Activated CD8-positive, alpha-beta memory T cell treated with anti-CD3 and anti-CD28 coated beads for 4 hours (primary cell): Measurements from ENCODE around the gene APPL2.

Experiments used
- DNase-seq, 2 donors: peaks; one replicate each; pipeline ENCODE4 v3.0.0-alpha.2; 2020; ENCODE audit warnings: low read depth in 2 of 2

The APPL2 gene, protein sequence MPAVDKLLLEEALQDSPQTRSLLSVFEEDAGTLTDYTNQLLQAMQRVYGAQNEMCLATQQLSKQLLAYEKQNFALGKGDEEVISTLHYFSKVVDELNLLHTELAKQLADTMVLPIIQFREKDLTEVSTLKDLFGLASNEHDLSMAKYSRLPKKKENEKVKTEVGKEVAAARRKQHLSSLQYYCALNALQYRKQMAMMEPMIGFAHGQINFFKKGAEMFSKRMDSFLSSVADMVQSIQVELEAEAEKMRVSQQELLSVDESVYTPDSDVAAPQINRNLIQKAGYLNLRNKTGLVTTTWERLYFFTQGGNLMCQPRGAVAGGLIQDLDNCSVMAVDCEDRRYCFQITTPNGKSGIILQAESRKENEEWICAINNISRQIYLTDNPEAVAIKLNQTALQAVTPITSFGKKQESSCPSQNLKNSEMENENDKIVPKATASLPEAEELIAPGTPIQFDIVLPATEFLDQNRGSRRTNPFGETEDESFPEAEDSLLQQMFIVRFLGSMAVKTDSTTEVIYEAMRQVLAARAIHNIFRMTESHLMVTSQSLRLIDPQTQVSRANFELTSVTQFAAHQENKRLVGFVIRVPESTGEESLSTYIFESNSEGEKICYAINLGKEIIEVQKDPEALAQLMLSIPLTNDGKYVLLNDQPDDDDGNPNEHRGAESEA

DNA sequence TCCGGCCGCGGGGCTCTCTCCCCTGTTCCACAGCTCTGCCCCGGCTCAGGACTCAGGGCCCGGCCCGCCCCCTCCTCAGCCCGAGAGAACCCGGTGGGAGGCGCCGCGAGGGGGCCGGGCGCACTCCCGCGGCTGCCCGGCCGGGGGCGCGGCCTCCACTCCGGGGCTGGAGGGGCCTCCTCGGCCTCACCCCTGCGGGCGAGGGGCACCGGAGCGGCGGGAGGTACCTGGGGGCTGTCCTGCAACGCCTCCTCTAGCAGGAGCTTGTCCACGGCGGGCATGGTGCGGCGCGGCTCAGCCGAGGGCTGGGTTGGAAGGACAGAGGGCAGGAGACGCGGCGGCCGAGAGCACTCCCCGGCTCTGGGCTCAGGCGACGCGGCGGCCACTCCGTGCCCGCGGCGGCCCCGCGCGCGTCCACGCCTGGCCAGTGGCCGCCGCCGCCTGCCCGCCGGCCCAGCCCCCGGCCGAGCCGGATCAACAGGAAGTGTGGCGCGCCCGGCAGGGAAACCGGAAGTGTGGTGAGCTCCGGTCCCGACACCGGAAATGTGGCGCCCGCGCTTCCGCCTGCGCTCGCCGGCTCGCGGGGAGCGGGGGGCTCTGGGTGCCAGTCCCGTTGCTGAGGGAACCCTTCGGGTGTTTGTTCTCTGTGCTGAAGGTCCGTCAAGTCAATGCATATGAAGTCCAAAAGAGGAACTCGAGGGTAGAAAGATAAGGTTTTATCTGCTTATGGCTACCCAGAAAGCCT lies at the start of gene APPL2:
APPL2 (minus strand) TSS at position 443 of the 745 bp plus-strand sequence; CDS start at position 281, 162 bp downstream.
- peak; percentile 62 to 74 for DNase-seq

DNA sequence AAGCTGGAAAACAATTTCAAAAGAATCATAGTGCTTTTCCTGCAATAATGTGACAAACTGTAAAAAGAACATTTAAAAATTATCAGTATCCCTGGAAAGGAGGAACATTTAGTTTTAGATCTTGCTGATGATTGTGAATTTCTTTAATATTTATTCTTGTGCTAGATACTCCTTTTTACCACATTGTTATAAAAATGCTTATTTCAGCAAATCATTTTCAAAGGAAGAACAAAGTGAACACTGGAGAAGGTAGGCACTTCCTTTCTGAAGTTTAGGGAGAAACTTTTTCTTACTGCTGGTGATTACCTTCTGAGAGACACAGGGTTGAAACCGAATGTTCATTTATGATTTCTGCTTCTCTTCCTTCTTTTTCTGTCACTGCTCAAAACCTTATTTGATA lies 49.4 kb upstream of the APPL2 start:
- no peak for DNase-seq

DNA sequence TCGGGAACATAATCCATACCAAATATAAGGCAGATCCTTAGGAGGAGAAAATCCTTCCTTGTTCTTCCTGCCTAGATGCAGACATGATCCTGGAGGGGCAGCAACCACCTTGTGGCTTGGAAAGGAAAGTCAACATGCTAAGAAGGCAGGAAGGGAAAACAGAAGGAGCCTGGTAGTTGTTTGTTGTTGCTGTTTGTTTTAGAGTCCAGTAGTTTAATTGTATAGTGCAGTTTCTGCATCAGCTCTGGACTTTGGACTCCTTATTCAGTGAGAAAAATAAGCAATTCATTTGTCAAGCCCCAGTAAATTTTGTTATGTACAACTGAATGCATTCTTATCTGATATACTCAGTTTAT lies 45.7 kb upstream of the APPL2 start:
- no peak for DNase-seq

DNA sequence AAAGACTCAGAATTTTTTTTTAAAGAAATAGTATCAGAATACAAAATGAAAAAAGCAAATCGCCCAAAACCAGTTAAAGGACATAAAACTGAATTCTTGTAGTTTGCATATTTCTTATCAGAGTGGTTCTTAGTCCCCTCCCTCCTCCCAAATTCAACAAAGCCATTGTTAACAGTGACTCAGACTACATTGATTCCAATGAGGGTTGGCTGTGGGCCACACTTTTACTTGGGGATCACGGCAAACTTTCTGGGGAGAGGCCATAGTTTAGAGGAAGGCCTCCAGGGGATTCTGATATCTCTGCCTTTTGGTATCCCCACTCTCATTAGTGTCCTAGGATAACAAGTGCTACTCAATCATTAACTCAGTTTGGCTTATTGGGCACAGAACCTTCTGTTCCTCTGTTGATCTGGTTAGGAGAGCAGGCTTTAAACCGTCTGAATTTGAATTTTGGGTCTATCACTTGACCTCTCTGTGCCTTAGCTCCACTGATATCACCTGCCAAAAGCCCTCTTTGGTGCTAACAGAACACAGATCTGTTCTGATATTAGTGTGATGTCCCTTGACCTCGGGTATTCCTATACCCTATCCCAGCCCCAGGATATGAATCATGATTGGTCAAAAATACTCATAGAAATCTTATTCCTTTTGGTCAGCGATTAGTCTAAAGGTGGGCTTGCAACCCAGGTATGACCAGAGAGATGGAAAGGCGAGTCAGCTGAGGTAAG lies 45.2 kb upstream of the APPL2 start:
- DNase-seq = no peak

DNA sequence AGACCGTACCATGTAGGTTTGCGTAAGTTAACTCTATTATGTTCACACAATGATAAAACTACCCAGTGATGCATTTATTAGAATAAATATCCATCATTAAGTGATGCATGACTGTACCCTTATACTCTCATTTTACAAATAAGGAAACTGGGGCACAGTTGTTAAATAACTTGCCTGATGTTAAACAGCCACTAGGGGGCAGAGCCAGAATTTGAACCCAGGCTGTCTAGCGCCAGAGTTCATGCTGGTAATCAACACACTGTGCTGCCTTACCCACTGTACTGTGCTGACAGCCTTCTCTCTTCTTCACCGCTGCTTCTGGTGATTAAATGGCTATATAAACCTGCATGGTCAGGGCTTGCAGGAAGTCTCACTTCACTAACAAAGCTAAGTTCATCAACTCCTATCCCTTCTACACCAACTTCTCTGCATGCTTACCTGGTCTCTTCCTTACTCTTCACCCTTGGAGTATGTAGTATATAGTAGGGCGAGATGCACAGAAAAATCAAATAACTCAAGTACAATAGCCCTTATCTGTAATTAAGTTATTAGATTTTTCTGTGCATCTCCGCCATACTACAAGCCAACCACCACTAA lies 43.6 kb upstream of the APPL2 start:
- DNase-seq = peak; percentile 4 to 7

DNA sequence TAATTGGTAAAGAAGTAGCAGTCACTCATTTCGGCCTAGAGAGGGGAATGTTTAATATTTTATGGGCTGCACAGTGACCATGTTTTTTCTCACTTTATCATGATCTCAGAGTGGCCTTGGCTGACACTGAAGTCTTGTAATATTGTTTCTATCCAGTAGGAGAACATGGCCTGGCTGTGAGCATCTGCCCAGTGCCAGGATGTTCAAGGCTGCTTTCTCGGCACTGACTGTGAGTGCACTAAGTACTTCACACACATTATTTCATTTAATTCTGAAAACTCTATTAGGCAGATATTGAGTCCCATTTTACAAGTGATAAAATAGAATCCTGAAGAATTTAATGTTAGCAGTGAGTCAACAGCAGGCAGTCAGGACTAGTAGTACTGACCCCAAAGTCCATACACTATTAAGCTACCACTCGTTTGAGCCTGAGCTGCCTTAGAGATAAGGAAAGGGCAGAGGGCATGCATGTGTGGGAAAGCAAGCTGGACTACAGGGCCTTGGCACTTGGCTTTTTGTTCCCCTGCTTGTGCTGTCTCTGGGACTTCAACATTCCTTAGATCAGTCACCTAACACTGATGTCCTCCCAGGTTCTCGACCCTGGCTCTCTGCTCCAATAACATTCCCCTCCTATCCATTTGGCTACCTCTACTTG lies 42.2 kb upstream of the APPL2 start:
- no peak for DNase-seq

DNA sequence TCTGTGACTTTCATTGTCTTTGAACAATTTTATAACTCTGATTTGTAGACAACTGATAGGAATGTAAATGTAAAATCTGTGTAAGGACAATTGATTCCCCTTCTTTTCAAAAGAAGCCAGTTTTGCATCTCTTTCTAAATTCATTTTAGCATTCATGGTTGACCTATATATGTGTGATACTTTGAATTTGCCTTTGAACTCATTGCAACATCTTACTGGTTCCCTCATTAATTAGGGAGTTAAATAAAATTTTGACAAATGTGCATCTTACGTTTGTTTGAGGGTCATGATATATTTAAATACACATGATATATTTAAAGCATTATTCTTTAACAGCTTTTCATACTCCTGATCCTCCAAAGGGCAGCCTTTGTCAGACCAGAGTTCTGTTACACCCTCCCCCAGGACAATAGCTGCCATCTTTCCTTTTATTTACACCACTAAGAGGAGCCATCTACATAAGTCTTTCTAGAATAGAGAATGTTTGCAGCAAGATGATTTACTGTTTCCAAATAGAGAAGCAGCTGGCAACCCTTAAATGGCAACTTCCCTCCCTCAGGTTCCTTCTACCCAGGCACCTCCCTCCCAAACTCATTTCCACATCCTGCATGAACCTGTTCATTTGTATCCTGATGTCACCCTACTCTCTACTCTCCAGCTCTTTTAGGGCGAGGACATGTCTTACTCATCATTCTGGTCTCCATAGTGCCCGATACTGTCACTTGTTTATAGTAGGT lies 40.2 kb upstream of the APPL2 start:
- DNase-seq = no peak

DNA sequence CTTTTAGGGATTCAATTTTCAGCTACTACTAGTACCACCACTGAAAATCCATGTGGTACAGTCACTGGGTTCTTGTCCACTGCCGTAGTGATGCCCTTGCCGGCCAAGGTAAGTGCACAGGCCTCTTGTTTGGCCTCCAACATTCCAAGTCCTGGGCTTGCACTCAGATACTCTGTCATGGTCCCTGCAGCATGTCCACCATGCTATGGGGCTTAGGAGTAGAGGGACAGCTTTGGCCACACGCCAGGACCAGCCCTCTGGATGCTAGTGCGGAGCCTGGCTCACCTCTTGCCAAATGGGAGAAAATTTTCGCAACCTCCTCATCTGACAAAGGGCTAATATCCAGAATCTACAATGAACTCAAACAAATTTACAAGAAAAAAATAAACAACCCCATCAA lies 38.6 kb upstream of the APPL2 start:
- DNase-seq = no peak

DNA sequence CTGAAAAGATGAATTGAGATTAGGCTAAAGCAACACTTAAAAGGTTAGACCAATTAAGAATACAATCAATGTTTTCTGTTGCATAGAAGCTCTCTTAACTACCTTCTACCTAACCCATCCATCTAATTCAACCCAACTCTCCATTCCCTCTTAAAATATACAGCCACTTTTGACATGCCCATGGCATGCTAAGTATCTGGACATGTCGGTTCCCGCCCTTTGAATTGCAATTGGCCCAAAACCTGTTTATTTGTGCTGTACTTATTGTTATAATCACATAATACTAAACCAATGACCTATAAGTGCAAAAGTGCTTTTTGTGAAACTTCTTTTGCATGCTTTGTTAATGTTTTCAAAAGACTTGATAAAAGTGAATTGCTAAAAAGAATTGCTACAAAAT lies 37.6 kb upstream of the APPL2 start:
- DNase-seq = no peak

DNA sequence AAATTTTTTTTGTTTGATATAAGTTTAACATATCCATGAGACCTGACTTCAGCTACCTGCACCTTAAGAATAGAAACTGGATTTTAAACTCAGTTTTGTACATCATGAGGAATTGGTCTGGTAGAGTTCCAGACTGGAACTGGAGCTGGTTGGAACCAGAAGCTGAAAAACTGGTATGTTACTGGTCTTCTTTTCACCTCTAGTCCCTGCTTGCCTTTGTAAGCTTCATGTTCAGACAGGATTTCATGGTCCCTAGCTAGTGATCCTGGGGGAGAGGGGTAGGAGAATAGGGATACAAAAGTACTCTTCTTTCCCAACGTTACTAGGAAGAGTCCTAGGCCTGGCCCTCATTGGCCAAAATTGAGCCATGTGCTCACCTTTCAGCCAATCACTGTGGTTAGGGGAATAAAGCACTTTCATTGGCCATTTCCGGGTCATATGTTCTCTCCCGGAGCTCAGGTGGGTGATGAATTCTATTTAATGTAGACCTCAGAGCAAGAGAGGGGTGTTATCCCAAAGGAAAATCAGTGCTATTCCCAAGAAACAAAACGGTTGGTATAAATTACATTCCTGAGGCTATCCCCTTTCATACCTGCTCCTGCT lies 36.9 kb upstream of the APPL2 start:
- no peak for DNase-seq

DNA sequence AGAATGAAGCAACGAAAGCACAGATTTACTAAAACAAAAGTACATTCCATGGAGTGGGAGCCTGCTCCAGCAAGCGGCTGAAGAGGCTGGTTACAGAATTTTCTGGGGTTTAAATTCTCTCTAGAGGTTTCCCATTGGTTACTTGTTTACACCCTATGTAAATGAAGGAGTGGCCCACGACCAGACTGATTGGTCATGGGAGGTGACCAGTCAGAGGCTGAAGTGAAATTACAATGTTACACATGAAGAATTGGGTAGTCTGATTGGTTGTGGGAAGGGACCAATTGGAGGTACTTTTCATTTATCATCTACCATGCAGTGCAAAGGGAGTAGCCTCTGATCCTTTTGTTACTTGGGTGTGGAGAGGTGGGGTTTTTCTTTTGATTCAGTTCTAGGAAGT lies 36.2 kb upstream of the APPL2 start:
- DNase-seq = no peak

DNA sequence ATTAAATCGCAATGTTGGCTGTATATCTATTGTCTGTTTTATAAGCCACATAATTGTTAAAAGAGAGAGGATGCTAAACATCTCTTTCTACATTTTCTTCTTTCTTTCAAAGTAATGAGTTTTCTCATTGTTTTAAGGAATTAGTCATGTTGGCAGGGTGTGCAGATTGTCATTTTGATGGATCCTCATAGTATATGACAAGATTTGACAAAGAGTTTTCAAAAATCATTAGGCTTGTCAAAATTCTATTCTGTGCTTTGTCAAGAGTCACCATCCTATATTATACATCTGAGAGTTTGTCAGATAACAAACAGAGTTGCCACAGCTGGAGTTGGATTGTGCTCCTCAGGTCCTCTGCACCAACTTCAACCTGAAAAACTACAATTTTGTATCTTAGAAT lies 35.4 kb upstream of the APPL2 start:
- no peak for DNase-seq

DNA sequence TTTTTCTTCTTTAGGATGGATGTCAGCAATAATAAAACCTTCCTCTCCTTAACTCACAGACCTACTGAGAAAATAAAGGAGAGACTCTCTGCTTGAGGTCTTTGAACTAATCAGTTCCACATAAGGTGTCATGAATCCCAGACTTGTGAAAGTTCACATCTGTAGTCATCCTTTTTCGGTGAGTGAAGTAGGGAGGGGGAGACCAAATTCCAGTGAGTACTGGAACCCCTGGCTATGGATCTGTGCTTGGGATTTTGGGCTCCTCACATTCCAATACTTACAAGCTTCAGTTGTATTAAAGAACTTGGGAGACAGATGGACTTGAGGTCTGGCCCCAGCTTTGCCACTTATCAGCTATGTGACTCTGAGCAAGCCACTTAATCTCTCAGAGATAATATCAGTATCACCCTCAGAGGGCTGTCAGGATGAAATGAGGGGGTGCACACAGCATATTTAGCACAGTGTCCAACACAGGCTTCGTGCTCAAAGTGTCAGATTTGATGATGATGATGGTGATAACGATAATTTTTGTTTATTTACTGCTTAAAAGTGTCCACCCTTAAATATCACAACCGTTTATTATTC lies 34.8 kb upstream of the APPL2 start:
- DNase-seq = no peak

DNA sequence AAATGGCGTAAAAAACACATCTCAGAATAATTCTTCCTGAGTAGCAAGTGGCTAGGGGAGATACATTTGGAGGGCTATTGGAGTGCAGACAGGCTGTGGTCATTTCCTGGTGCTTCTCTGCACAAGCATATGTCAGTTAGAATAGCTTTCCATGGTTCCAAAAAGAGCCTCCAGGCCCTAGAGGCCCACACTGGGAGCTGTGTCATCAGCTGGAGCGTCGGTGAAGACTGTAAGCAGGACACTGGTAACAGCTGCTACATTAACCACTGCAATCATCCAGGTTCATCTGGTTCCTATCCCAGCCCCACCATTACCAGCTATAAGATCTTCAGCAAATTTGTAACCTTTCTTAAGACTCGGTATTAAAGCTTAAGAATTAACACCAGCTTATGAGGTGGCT lies 31.7 kb upstream of the APPL2 start:
- no peak for DNase-seq

DNA sequence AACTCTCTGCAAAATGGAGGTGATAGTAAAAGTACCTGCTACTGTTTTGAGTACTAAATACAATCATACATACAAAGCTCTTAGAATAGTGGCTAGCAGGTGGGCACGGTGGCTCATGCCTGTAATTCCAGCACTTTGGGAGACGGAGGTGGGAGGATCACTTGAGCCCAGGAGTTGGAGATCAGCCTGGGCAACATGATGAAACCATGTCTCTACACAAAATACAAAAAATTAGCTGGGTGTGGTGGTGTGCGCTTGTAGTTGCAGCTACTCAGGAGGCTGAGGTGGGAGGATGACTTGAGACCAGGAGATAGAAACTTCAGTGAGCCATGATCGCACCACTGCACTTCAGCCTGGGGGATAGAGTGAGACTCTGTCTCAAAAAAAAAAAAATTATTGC lies 28.8 kb upstream of the APPL2 start:
- no peak for DNase-seq

DNA sequence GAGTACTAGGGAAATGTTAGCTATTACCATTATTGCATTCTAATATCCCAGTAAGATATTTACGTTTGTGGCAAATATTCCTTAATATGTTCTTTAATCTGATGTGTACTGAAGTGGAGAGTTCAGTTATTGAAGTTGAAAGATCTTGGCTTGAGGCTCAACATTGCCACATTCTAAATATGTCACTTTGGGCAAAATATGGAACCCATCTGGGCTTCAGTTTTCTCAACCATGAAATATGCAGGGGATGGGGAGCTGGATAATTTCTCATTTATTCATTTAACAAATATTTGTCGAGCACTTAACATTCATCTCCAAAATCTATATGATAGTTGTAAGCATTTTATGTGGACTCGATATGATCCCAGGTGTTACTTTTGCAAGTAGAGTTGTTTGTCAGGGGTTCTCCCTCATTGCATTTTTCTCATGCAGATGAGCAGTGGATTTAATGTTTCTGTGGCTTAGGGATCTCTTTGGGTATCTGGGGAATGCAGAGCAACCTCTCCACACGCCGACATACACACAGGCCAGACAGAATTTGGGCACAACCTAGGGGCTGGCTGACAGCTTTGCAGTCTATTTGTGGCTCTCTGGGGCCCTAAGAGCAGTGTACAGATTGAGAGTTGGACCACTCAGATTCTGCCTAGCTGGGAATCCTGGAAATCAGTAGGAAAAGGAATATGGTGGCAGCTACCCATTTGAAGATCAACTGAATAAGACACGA lies 26.6 kb upstream of the APPL2 start:
- no peak for DNase-seq

DNA sequence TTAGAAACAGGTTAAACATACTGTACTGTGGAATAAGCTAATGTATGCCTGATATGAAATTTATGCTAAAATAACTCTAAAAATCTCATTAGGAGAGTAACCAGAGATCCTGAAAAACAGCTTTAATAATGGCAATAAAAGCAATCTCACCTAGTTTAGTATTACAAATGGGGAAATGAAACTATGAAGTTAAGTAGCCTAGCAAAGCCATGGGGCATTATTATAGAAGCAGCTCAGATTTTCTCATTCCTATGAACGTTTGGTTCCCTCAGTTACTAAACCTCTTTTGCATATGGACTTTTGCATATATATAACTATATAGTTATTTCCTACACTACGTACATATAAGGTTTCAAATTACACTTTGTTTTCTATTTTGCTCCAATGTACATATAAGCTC lies 25.0 kb upstream of the APPL2 start:
- no peak for DNase-seq

DNA sequence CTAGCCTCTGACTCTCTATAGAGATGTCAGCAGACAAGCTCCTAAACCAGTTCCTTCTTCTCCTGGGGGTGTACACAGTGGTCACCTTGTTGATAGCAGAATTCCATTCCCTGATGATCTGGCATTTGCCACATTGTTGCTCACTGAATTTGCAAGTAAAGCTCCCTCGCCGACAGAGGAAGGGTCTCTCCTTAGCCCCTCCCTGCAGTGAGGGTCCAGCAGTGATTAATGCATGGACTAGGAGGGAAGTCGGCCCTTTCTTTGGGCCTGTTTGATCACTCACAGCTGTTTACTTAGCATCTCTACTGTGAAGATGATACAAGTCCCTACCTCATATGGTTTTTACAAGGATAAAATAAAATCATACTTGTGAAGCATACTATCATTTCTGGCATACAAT lies 23.3 kb upstream of the APPL2 start:
- no peak for DNase-seq

DNA sequence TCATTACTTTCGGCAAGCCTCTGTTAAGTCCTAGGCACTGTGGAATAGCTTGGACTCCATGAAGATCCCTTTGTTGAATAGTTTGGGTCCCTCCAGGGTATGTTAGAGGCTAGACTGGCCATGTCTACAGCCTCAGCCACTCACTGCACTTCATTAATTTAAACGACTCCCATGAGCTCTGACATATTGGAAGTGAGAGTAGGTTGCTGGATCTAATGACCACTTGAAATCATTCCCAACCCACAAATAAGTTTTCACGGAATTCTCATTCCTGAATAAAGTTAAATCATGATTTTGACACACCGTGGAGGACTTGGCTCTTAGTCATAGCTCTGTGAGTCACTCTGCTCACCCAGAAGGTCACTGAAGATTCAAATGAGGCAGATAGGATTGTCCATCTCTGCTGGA lies 21.4 kb upstream of the APPL2 start:
- DNase-seq = no peak
